GM18870 (cell line): Measurements from ENCODE around the gene F5.

Source experiments
- ATAC-seq: cut with Tn5 transposase; IDR thresholded peaks from one replicate; pipeline ENCODE4 v1.9.1; 2021; ENCODE audit warnings: moderate library complexity; ENCODE audit not compliant: unreplicated experiment

Gene F5

DNA sequence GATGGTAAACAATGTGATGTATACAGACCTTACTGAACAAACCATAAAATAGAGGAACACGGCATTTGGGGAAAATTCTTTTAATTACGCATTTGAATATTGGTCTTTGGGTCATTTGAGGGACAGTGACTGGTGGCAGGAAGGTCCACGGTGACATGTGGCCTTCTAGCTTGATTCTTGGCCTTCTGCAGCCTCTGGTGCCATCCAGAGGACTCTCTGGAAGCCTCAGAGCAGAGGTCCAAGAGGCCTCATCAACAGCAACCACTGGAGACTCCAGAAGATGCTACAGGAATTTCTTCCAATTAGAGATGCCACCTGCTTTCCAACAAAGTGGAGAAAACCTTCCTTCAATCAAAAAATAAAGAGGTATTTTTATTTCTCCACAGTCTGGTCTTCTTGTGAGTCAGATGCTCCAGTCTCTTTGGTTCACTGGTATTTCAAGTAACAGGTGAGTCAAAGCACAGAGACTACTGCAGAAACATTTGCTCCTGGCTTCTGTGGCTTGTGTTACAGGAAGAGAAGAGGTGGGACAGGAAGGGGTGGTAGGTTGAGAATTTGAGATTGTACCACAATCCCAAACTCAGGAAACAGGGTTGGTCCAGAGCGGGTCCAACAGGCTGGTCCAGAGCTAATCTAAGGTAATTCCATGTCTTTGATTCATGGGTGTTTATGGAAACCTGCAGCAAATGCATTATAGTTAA lies 2.7 kb upstream of the F5 start:
- ATAC-seq = no peak

DNA sequence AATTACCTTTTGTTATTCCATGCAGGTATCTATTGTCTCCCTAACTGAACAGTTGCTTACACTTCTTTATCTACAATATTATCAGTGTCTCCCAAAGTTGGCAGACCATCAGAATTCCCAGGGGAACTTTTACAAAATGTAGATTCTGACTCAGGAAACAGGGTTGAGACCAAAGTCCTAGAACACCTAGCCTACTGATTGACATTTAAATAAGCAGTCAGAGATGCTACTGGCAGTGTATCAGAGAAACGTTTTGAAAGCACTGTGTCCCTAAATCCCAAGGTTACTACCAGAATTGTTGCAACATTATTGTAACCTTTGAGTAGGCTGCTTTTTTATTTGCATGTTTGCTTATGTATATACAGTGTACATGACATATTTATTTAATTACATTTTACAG lies 1.8 kb upstream of the F5 start:
- ATAC-seq = no peak

- peak; percentile 27 for ATAC-seq
Measured at GRCh38 chr1:169586067-169586394, 250 bp downstream of the F5 start.

DNA sequence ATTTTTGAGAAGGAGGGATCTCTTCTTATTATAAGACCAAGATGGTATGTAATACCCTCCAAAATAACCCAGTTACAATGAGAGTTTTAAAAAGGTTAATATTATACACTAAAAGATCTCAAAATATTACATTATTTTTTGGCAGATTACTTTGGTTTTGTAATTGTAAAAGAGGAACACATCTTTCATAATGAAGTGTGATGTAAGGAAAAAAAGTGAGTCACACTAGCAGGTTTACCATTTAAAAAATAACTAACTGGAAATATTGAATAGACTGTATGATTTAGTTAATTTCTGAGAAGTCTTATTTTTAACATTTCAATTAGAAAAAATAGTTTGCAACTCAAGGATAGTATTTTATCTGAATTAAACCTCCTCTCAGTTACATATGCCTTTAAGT lies 1.1 kb downstream of the F5 start:
- no peak for ATAC-seq

- no peak for ATAC-seq
Measured at GRCh38 chr1:169584483-169585144, 1.7 kb downstream of the F5 start.

DNA sequence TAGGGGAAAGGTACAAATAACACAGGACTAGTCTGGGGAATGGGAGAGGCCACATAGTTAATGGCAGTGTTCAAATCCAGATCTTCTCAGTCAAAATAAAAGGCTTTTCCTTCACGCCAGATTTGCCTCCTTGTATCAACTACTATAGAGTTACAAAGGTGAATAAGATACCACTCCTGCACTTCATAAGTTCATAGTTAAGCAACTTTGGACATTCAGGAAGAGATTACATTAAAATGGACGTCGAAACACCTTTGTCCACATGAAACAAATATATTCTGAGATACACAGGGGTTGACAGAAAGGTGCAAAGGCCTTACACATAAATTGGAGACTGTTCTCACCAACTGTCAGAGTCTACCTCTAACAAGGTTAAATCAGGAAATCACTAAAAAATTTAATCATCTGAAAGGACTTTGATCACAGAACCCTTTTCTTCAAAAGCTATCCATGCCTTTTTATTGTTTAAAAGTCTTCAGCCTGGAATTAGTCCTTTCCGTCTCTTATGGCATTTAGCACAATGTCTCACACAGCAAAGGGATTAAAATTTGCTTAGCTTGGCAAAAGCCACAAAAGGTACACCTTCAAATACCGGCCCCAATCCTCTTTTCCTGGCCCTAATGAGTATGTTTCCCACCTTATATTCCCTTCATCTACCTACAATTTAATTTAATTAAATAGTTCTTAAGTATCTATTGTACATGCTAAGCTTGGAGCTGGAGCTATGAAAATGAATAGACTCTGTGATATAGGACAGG lies 8.1 kb downstream of the F5 start:
- no peak for ATAC-seq

DNA sequence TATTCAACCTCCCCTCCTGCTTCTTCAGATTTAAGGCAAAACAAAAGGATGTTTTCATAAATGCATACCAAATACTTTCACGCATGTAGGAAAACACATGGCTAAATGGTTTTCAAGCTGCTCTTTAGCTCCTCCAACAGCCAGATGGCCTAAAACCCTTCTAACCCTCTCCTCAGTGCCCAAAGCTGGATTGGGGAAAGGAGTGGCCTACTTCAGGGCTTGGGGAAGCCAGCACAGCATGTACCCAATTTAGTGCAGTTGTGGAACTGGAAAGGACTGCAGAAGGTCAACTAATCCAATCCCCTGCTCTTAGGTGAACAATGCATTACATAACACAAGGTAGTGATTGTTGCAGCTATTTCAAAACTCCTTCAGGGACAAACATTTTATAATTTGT lies 9.3 kb downstream of the F5 start:
- ATAC-seq = no peak

GRCh38 chr1:169576241-169576934 lies 9.9 kb downstream of the F5 start:
- no peak for ATAC-seq

DNA sequence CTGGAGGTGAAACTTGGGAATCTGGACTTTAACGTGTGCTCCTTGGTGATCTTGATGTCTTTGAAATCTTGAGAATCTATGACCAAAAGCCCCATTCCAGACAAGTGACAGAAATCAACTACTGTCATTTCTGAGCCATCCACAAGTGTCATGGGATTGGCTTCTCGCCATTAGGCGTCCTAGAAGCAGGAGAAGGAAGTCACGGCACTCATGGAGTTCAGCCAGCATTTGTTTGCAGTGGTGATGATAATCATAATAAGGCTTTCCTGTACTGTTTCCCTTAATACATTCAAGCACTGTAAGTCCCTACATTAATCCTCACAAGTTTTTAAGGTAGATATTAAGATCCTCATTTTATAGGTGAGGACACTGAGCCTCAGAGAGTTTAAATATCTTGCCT lies 11.9 kb downstream of the F5 start:
- ATAC-seq = no peak

DNA sequence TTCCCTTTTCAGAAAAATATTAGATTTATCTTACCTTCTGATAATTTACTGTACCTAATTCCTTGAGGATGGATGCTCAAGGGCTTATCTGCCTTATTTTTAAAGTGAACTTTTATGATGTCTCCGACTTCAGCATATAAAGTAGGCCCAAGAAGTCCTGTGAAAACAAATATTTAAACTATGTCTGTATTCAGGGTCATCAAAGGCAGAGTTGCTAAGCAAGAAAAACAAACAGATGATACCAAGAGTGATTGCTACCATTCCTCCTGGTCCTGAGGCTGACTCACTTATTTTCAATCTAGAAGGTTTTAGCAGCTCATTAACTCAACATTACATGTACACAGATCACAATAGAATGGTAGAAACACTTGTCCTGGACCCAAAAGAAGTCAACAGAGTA lies 14.1 kb downstream of the F5 start:
- ATAC-seq = no peak

DNA sequence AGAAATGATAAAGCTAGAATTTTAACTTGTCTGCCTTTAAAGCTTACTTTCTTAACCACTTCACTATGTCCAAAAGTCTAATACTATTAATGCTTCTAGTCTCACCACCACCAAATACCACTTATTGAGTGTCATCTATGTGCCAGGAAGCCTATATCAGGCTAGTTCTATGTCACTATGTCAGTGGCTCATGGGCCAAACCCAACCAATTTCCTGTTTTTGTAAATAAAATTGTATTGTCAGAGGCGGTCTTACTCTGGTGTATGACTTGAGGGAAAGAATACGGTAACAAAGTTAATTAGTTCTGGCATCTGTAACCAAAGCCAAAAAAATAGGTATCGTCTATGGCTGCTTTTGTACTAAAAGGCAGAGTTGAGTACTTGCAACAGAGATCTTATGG lies 14.8 kb downstream of the F5 start:
- ATAC-seq = no peak

DNA sequence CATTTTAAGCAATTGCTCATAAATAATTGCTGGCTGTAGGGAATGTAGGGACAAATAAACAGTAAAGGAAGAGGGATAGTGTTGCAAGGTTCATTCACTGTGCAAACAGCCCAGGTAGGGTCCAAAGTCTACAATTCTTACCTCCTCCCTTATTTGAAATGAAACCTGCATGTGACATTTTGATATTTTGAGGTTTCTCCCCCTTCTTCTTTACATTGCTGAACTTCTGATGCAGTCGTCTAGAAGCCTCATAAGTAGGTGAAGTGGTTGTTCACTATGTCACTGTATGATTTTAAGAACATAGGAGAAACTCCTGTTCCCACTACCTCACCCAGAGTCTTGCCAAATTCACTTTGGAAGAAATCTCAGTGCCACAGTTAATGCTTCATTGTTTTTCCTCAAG lies 16.1 kb downstream of the F5 start:
- no peak for ATAC-seq

DNA sequence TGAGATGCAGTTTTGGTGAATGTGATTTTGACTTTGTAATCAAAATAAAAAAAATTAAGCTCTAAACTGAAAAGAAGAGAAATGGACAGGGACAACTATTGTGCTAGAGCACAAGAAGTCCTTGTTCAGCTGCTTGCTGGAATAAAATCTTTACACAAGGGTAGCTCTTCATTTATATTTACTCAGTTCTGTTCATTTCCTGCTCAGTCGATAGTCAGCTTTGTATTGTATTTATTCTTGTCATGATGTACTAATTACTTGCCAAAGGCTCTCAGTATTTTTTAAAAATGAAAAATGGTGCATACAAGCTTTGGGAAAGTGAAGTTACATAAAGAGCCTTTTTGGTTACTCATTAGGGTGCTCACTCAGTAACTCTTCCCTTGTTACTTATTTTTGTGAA lies 17.8 kb downstream of the F5 start:
- no peak for ATAC-seq

GRCh38 chr1:169565335-169566271 lies 20.7 kb downstream of the F5 start:
- no peak for ATAC-seq

- no peak for ATAC-seq
Measured at GRCh38 chr1:169563650-169564049, 22.6 kb downstream of the F5 start.

GRCh38 chr1:169563019-169563615 lies 23.2 kb downstream of the F5 start:
- no peak for ATAC-seq

GRCh38 chr1:169561692-169562091 lies 24.6 kb downstream of the F5 start:
- no peak for ATAC-seq

DNA sequence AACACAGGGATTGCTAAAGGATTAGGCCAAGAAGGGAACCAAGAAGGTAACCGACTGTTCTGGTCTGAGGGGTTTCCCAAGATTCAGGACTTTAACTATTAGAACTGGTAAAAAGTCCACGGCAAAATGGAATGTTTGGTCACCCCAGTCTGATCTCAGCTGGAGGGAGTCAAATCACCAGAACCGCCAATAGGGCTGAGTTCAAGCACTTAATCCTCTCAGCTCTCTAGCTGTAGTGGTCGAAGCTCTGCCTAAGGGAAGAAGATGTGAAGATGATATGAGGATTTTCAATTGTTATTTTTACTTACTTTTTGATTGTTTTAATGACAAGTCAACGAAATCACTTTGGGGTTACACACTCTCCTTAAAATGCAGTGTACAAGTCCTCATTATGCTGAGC lies 29.1 kb downstream of the F5 start:
- ATAC-seq = no peak

GRCh38 chr1:169550294-169550693 lies 36.0 kb downstream of the F5 start:
- ATAC-seq = no peak

DNA sequence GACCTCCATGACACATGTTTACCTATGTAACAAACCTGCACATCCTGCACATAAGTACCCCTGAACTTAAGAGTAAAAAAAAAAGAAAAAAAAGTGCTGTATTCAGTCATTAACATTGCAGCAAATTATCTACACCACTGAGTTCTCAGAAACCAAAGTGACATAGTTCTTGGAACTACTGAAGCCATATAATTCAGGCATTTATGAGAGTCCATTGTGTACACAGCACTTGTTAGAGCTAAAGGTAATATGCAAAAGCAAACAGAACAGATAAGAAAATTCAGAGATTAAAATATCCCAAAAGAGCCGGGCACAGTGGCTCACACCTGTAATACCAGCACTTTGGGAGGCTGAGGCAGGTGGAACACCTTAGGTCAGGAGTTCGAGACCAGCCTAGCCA lies 38.0 kb downstream of the F5 start:
- no peak for ATAC-seq
